Fibroblast of gingiva (primary cell): ENCODE measurements around the gene ANGPTL2.

Experiments
- DNase-seq: peaks from one replicate; pipeline ENCODE4 v3.0.0-alpha.2; 2011; ENCODE audit warnings: low read depth

Gene ANGPTL2

DNA sequence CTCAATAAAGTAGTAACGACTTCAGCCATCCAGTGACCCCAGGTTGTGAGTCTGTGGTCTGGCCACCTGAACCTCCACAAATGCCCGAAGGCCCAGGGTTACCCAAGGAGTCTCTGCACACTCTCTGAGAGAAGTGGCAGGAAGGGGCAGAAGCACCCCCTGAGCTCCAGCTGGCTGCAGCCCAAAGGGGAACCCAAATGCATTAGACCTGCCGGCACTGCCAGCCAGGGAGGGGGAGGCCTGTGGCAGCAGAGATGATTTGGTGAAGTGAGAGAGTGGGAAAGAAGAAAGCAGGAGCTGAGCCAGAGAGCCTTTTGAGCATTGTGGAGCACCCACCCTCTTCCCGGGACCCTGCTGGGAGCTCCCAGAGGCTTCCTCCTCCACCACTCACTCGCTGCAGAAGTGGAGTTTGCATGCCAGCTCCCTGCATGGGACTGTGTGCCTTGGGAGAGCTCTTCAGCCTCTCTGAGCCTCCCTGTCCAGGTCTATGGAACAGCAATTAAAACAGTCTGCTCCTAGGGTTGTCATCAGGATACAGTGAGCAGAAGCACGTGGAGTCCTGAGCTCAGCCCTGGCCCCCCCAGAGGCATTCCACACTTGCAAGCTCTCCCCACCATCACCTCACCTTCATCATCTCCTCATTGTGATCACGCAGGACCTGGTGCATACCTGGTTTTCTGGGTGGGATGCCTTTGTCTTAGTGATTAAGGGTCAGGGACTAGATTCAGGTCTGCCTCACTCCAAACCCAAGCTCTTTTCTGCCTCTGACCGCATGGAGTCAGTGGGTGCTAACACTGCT, 13.8 kb upstream of the ANGPTL2 start:
- DNase-seq, result no peak

DNA sequence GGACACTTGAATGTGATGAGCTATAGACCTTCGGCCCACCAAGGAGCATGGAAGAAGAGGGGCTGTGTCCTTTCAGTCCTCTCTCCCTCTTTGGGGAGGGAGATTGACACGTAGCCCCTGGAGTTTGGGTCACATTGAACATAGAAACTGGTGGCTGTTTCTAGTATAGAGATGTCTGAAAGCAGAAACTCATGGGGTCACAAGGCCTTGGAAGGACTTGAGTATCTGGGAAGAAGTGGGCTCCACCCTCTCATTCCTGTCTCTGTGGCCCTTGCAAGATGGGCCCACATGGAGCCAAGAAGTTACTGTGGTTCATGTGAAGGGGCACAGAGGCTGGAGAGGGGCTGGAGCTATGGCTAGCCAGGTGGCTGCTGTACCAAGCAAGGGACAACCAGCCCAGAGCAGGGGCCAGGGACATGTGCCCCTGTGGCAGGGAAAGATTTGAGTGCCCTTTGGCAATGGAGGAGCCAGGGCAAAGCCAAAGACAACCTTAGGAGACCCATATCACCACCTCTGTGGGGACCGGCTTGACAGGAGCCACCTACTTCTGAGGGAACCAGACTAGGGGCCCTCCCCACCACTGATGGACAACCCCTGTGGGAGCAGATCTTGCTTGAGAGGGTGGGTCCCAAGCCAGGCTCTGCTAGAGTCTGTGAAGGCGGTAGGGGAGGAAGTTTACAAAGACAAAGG, 12.8 kb upstream of the ANGPTL2 start:
- no peak for DNase-seq

GRCh38 chr9:127133739-127134167, 11.3 kb upstream of the ANGPTL2 start:
- peak; percentile 80 for DNase-seq

- DNase-seq, result no peak
These were observed 10.6 kb upstream of the ANGPTL2 start for GRCh38 chr9:127132921-127133647.

GRCh38 chr9:127132375-127132774, 9.9 kb upstream of the ANGPTL2 start:
- DNase-seq, result no peak

- peak; percentile 44 for DNase-seq
These were observed 9.4 kb upstream of the ANGPTL2 start for GRCh38 chr9:127131871-127132270.

- peak; percentile 95 for DNase-seq
These were observed 8.5 kb upstream of the ANGPTL2 start for GRCh38 chr9:127130661-127131538.

DNA sequence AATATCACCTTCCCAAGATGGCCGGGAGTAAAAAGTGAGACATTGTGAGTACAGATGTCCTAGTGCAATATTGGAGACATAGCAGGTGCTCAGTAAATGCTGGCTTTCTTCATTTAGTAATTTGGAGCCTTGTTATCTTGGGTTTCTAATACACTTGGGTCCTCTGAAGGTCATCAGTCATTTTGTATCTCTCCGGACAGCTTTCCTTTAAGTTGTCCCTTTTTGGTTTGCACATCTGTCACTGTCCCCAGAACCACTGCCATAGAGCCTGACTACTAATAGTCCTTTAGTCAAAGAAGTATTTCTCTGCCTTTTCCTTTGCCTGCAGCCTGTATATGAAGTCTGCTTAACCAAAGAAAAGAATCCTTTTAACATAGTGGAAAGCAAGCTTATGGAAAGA, 7.8 kb upstream of the ANGPTL2 start:
- no peak for DNase-seq

DNA sequence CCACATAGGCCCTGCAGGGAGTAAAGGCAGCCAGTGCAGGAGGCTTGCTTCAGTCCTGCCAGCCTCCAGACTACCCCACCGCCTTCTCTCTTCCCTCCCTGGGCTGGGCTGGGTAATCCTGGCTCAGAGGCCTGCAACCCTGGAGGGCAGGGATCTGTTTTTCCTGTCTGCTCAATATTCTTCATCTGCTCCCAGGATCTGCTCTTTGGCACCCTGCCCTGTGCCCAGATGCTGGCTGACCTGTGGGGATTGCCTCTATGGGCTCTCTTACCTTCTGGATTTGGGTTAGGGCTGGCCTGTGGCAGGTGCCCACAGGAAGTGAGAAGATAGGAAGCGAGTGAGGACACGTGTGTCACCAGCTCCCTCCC, 7.3 kb upstream of the ANGPTL2 start:
- DNase-seq, result no peak

DNA sequence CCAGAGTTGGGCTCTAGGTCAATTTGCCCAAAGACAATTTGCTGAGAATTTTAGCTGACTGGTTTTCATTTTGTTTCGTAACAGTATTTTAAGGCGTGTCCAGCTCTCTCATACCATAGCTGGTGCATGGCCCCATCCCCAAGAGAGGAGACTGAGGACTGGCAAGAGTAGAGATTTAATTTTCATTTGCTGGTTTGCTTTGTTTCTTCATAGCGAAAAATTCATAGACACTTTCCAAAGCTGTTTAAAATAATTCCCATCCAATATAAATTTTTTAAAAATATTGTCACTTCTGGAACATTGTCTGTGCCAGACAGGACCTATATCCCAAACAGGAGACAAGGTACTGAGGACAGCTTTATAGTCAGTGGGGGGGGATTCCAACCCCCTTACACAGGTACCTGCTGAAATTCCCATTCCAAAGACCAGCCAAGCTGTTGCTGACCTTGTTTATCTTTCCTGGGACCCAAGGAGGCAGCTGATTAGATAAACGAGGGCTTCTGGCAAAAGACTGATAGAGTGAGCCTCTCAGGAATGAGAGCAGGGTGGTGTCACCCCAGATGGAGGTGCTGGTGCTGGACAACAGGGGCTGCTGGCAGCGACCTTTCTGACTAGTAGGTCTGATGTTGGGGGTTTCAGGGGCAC, 6.8 kb upstream of the ANGPTL2 start:
- no peak for DNase-seq

GRCh38 chr9:127128341-127129072, 6.1 kb upstream of the ANGPTL2 start:
- no peak for DNase-seq

GRCh38 chr9:127126971-127127370, 4.5 kb upstream of the ANGPTL2 start:
- no peak for DNase-seq

- DNase-seq, result no peak
These were observed 2.4 kb upstream of the ANGPTL2 start for GRCh38 chr9:127124792-127125191.

- no peak for DNase-seq
These were observed 1.7 kb upstream of the ANGPTL2 start for GRCh38 chr9:127124111-127124531.

DNA sequence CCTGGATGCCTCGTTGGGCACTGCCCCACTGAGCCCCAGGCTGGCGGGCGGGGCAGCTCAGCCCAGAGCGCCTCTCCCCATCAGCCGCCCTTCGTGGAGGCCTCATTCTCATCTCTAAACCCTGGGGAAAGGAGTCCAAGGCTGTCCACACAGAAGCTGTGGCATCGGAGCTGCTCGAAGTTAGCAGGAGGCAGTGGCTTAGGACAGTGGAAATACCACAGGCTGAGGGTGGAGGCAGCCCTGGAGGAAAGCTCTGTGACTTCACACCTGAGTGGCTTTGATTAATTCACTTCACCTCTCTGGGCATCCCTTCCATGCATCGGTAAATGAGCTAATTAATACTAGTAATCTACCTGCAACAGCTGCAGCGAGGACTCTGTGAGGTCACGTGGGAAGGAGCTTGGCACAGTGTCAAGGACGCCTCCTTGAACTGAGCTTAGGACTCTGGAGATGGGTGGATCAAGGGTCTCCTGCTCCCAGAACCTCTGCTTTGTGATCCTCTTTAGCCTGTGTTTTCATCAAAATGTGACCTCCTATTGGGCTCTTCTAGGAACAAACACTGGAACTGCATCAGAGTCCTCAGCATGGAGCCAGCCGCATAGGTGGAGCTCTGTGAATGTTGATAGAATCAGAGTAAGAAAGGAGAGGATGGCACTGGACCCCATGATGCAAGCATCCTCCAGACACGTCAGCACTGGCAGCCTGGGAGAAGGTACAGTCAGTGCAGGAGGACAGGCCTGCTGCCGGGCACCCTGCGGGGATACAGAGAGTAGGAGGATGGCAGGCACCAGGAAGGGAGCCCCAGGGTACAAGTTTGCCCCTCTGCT, 842 bp upstream of the ANGPTL2 start:
- no peak for DNase-seq

GRCh38 chr9:127121628-127122175, 733 bp downstream of the ANGPTL2 start:
- DNase-seq, result no peak

DNA sequence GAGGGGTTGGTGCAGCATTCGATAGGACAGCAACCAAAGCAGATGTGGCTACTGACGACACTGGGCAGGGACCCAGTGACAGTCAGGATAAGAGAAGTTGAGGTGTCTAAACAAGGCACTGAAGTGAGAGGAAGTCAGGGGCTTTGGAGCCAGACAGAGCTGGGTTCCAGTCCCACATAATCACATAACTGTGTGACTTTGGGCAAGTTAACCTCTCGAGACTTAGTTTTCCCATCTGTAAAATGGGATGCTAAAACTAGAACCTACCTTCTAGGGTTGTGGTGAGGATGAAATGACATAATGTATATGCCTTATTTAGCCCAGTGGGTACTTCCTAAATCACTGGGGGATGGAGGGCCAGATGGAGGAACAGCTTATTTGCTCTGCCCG, 3.1 kb downstream of the ANGPTL2 start:
- DNase-seq, result no peak

- DNase-seq, result no peak
These were observed 3.7 kb downstream of the ANGPTL2 start for GRCh38 chr9:127118597-127119319.

- DNase-seq, result no peak
These were observed 4.6 kb downstream of the ANGPTL2 start for GRCh38 chr9:127117801-127118200.
